AG04450 (cell line): ENCODE results near the gene C21orf58. TPM values are rescaled to one million over a fixed set of nuclear protein-coding genes. Genes with fewer than 3 reads are reported as not detected.

ENCODE experiments used
- CTCF ChIA-PET: fragments of 300-600, 350-600 bp; formaldehyde crosslinking; extraction: SDS; loops from one replicate; lab custom pipeline; 2022; ENCODE audit warnings: antibody characterized with exemption, inconsistent platforms; lab: Charles Lee
- POLR2A ChIA-PET: fragments of 350-600 bp; formaldehyde crosslinking; extraction: SDS; loops from one replicate; lab custom pipeline; 2021; ENCODE audit warnings: antibody characterized with exemption, inconsistent platforms; lab: Yijun Ruan, JAX
- DNase-seq: peaks from one replicate; pipeline ENCODE4 v3.0.0-alpha.2; 2011; ENCODE audit warnings: low read depth, low spot score
- H3K27ac ChIP-seq: one replicate; pipeline ENCODE4 v1.5.1; 2012; ENCODE audit warnings: low read depth, low read length, control low read depth
- H3K27me3 ChIP-seq: one replicate; pipeline ENCODE4 v1.6.0; 2012; ENCODE audit warnings: low read length; ENCODE audit not compliant: control insufficient read depth, insufficient read depth
- H3K4me3 ChIP-seq: 2 replicates; pipeline ENCODE4 v1.5.1; 2011; ENCODE audit warnings: mild to moderate bottlenecking, low read depth, low read length, control low read depth
- H3K9me3 ChIP-seq: 2 replicates; pipeline ENCODE4 v1.5.1; 2012; ENCODE audit warnings: low read length; ENCODE audit not compliant: control insufficient read depth, insufficient read depth
- polyA plus RNA-seq: library from polyadenylated mRNA; depleted of rRNA; stranded (reverse); fragments of >200 nt; gene quantifications from 2 replicates; pipeline ENCODE4 v1.2.3, GENCODE V29; 2011
- TF ChIP-seq, protein P1 (sequence below): IDR thresholded peaks from 2 replicates; pipeline ENCODE4 v1.5.1; 2011; ENCODE audit warnings: low read depth, low read length, control low read depth, inconsistent platforms

The C21orf58 gene
- polyA plus RNA-seq, 1 experiment = 1.2 TPM

DNA sequence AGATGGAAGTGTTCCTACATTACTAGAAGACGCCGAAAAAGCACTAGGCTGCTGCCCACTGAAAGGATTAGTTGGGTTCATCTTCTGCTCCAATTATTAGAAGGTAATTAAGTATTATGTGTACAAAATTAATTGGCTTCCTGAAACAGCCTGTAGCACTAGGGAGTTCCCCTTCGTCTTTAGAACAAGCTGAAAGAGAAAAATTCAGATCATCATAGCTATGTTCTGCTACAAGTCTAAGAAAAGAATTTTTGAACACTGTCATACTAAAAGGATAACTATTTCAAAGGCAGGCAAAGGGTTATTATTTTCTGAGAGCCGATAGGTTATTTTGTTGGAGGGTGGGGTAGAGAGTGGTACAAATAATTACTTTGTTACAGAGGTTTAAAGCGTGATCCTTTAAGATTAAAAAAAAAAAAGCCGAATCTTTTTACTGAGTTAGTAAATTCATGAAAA, 38.4 kb downstream of the C21orf58 start, which contains the start of gene MCM3AP:
Gene MCM3AP (minus strand): TSS at position 406 of the 456 bp plus-strand sequence. CDS start 325 bp downstream, at position 81.
- Histone ChIP-seq H3K9me3 (0 out of 2 replicates have a peak, but pooled peaks cover 2% of the 10 kb centered on the region), H3K4me3 (peak within 1 kb of the TSS; percentile 78), H3K27me3 (no peaks in the 10 kb centered on the region), H3K27ac (peak within 1 kb of the TSS; percentile 83)
- ChIA-PET CTCF (interaction anchor here (0.6 to 2.0 kb wide), 5 partner anchors 11 to 312 kb away, joined by 3 to 11 read pairs (median 4); no protein-coding TSS in a partner anchor), POLR2A (interaction anchor here (0.7 to 1.3 kb wide), 3 partner anchors 16 to 132 kb away, joined by 3 to 6 read pairs (median 5); partner anchors contain the start of gene C21orf58)
- TF ChIP-seq, protein P1, sequence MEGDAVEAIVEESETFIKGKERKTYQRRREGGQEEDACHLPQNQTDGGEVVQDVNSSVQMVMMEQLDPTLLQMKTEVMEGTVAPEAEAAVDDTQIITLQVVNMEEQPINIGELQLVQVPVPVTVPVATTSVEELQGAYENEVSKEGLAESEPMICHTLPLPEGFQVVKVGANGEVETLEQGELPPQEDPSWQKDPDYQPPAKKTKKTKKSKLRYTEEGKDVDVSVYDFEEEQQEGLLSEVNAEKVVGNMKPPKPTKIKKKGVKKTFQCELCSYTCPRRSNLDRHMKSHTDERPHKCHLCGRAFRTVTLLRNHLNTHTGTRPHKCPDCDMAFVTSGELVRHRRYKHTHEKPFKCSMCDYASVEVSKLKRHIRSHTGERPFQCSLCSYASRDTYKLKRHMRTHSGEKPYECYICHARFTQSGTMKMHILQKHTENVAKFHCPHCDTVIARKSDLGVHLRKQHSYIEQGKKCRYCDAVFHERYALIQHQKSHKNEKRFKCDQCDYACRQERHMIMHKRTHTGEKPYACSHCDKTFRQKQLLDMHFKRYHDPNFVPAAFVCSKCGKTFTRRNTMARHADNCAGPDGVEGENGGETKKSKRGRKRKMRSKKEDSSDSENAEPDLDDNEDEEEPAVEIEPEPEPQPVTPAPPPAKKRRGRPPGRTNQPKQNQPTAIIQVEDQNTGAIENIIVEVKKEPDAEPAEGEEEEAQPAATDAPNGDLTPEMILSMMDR = no peak
- DNase-seq = no peak

DNA sequence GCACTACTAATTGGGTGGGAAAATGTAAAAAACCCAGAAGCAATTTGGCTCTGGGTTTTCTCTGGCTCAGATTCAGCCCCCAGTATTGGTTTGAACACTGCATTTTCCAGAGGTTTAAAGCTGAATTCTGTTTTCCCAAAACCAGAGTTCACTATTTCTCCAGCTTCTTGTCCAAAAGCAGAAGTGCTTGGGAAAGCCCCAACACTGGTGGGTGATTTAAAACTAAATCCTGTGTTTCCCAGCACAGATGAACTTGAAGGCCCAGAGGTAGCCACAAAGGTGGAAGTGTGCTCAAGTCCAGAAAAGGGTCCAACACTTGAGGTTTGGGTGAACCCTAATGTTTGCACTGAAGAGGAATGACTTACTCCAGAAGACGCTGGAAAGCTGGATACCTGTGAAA, 38.9 kb downstream of the C21orf58 start:
- H3K9me3 ChIP-seq = 0 out of 2 replicates have a peak, but pooled peaks cover 2% of the 10 kb centered on the region
- CTCF ChIA-PET = interaction anchor here (0.6 to 2.0 kb wide), 4 partner anchors 15 to 311 kb away, joined by 3 to 11 read pairs (median 4); no protein-coding TSS in a partner anchor
- no peak overlapping the region for H3K27ac ChIP-seq
- H3K4me3 ChIP-seq = peak overlapping the region; percentile 78
- no peak for DNase-seq
- no peaks in the 10 kb centered on the region for H3K27me3 ChIP-seq
- POLR2A ChIA-PET = interaction anchor here (1.3 kb wide), 1 partner anchor 38 kb away, joined by 6 read pairs; the partner anchor contains the start of gene C21orf58
- TF ChIP-seq, protein P1 = no peak

DNA sequence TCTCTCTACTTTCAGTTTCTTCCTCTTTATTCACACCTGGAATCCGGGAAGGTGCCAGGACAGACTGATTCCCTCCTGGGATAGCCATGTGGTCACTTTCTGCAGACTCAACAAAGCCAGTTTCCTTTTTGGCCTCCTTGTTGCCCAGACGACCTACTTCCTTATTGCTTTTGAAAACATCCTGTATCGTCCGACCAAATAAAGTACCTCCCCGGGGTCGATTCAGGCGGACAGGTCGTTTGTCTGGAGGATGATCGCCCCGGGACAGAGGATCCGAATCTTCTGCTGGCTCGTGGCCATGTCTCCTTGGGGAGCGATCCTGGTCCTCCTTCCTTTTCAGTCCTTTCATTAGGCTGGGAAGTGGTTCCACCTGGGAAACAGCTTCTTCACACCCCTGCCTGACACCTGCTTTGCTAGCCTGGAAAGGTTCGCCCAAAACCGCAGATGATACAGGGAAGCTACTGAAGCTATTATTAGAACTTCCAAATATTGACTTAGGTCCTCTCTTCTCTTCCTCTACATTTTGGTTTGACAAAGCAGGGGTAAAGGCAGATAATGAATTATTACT, 39.5 kb downstream of the C21orf58 start:
- Histone ChIP-seq H3K27ac (no peak overlapping the region), H3K9me3 (0 out of 2 replicates have a peak, but pooled peaks cover 2% of the 10 kb centered on the region), H3K4me3 (no peak overlapping the region), H3K27me3 (no peaks in the 10 kb centered on the region)
- DNase-seq = no peak
- ChIA-PET CTCF (interaction anchor here (1.0 to 2.0 kb wide), 4 partner anchors 16 to 140 kb away, joined by 3 to 5 read pairs (median 4); no protein-coding TSS in a partner anchor), POLR2A (no interaction called here)
- TF ChIP-seq, protein P1 = no peak

DNA sequence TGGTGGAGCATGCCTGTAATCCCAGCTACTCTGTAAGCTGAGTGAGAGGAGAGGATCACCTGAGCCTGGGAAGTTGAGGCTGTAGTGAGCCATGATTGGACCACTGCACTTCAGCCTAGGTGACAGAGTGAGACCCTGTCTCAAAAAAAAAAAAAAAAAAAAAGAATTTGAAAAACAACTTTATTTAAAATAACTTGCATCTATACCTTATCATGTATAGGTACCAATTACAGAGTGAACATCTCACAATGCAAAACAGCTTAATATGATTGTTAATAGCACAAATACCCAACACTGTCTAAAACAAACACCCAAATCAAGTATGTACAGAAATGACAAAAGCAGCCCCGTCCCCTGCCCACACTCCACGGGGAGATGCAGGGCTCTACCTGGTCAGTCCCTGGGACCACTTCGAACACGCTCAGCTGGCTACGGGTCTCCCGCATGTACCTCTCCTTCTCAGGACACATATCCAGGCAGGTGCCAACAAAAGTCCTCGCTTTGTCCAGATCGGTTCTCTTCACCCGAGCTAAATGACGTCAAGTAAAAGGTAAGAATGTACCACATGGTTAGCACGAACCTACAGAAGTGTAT, 48.8 kb downstream of the C21orf58 start:
- TF ChIP-seq, protein P1 = no peak

More for the DNA sequence above, 48.8 kb downstream of the C21orf58 start:
- H3K9me3 ChIP-seq = no peaks in the 10 kb centered on the region
- CTCF ChIA-PET = interaction anchor here (0.6 to 0.7 kb wide), 2 partner anchors 11 to 66 kb away, joined by 3 to 4 read pairs; partner anchors contain the start of gene YBEY
- no peak overlapping the region for H3K27ac ChIP-seq
- POLR2A ChIA-PET = no interaction called here
- no peaks in the 10 kb centered on the region for H3K27me3 ChIP-seq
- no peak for DNase-seq
- no peak overlapping the region for H3K4me3 ChIP-seq
